GM15510 (cell line): ENCODE data around the gene TENM4.

Experiments
- POLR2A ChIP-seq: IDR thresholded peaks from 3 replicates; pipeline ENCODE4 v1.6.1; 2011; ENCODE audit warnings: borderline replicate concordance; ENCODE audit not compliant: insufficient read length; ENCODE audit errors: extremely low read depth

Gene TENM4

GRCh38 chr11:79397252-79397651 is 43.6 kb downstream of the TENM4 start:
- TF ChIP-seq POLR2A, result no peak

DNA sequence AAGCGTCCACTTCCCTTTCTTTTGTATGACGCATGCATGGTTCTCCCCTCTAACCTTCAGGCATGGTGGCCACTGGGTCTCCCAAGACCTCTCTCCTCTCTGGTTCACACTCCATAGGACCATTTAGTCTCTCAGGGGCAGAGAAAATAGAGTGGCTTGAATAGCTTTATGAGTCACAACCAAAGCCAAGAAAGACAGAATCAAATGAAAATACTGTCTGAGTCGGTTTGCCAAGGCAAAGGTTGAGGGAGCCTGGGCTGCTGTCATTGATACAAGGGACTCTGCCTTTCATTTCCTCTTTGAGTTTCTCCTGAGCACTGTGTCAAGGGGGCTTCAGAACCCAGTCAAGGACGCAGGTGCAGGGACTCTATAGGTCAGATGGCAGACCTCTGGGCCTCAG is 44.2 kb downstream of the TENM4 start:
- no peak for TF ChIP-seq POLR2A

DNA sequence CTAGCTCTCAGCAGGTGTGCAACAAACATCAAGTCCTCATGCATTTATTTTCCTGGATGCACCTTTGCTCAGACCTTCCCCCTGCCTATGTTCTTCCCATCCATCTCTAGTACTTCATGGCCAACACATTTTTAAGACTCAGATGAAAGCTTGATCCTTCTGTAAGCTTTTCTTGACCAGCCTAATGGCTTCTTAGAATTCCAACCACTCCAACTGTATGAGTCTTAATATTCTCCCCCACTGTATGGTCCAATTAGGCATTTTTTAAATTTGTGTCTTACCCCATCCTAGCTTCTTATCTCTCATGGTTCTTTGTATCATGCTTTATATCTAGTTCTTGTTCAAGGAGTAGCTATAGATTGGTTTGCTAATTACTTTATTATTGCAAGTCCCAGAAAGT is 44.8 kb downstream of the TENM4 start:
- TF ChIP-seq POLR2A, result no peak

DNA sequence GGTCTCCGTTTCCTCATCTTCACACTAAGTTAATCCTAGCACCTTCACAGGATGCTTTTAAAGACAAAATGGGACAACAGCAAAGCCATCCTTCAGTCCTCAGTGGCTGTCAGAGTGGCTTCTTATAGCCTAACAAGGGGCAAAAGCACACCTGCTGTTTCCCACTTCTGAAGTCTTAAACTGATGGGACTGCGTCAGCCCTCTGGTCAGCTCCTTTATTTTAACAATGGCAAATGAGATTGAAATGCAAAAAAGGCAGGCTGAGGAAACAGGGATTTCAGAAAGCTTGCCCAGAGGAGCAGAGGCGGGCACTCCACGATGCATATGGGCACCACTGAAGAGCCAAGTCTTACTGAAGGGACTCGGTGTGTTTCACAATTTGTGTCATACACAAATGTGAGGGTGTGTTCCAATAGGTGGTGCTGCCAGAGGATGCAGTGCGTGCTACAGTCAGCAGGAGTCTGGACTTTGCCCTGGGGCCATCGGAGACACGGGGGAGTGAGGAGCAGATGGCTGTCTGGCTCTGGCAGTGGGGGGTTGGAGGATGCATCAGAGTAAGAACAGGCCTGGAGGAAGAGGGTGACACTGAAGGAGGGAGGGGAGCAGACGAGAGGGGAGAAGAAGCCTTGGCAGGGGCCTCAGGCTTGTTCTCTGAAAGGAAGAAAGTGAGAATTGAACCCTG is 47.3 kb downstream of the TENM4 start:
- no peak for TF ChIP-seq POLR2A

- no peak for TF ChIP-seq POLR2A
Observed at GRCh38 chr11:79392161-79392560, 48.7 kb downstream of the TENM4 start.

GRCh38 chr11:79390923-79391322 is 49.9 kb downstream of the TENM4 start:
- TF ChIP-seq POLR2A, result no peak

DNA sequence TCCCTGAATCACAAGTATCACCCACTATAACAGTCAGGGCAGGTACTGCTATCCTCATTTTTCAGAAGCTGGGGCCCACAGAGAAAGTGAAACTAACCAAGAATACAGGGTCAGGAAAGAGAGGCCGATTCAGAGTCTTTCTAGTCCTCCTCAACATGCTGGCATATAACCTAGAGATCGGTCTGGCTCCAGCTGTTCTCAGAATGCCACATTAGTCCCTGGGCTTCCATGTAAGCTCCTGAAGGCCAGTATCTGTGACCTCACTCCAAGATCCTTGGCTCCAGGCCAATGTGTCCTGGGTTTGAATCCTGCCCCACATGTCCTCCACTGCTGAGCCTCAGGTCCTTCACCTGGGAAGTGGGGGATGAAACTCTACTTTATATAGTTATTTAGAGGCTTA is 50.4 kb downstream of the TENM4 start:
- TF ChIP-seq POLR2A, result no peak

DNA sequence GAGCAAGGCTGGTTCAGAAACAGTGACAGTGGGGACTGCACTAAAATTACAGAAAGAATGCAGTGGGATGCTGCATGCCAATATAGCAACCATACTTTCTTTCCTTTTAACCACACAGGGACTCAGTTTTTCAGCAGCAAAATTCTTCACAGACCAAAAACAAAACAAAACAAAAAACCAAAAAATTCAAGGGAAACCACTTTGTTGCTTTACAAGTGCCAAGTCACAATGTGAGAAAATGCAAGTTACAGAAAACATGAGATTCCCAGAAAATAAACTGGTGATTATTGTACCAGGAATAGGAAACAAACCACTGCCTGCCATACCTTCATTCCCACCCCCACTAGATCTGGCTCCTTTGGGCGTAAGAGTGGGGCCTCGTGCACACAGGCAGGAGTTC is 52.6 kb downstream of the TENM4 start:
- TF ChIP-seq POLR2A, result no peak

DNA sequence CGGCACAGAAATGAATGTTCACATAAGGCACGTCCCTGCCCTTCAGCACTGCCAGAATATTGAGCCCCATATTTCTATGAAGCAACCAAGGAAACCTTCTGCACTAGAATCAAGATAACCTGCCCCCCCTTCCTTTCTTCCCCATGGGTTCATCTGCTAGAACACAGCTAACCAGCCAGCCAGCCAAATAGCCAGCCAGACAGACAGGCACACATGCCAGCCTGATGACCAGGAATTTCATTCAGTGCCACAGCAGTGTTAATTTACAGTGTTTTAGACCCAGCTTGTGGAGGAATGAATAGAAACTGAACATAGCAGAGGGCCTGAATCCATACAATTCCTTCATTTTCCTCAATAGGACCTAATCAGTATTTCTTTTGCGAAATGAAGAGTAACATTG is 57.0 kb downstream of the TENM4 start:
- TF ChIP-seq POLR2A, result no peak

GRCh38 chr11:79382301-79383050 is 58.4 kb downstream of the TENM4 start:
- TF ChIP-seq POLR2A, result no peak

DNA sequence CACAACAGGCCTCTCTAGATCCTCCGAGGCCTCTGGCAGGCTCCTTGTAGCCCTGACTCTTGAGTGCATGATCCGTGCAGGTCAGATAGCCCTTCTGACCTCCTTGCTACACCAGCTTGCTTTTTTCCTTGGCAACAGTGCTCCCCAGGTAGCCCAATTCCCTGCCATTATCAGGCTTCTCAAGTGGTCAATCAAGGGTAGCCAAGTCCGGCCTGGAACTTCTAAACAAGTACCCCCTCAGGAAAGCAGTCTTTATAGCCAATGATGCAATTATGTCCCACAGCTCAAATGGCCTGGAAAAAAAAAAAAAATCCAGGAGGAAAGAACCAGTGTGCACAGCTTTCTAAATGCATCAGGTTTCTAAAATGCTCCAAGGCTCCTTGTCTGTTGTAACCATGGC is 59.8 kb downstream of the TENM4 start:
- no peak for TF ChIP-seq POLR2A

GRCh38 chr11:79377406-79377805 is 63.4 kb downstream of the TENM4 start:
- no peak for TF ChIP-seq POLR2A

GRCh38 chr11:79375818-79376550 is 64.8 kb downstream of the TENM4 start:
- no peak for TF ChIP-seq POLR2A

DNA sequence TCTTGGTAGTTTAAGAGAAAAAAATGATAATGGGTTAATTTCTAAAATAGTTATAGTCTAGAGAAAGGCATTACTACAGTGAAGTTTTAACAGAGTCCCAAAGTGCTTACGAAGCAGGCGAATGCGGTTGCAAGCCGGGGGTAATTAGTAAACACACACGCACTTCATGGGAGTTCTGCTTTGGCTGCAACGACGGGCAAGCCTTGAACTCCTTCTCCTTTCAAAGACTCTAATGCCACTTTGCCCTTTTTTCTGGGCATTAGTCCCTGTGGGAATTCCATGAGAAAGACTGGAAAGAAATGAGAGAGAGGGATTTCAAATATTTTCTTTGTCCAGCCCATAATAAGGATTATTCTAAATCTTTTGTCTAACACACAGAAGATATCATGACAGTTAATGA is 66.1 kb downstream of the TENM4 start:
- TF ChIP-seq POLR2A, result no peak

GRCh38 chr11:79371724-79372123 is 69.1 kb downstream of the TENM4 start:
- no peak for TF ChIP-seq POLR2A

- no peak for TF ChIP-seq POLR2A
Observed at GRCh38 chr11:79371152-79371551, 69.7 kb downstream of the TENM4 start.

- no peak for TF ChIP-seq POLR2A
Observed at GRCh38 chr11:79369055-79369454, 71.8 kb downstream of the TENM4 start.

DNA sequence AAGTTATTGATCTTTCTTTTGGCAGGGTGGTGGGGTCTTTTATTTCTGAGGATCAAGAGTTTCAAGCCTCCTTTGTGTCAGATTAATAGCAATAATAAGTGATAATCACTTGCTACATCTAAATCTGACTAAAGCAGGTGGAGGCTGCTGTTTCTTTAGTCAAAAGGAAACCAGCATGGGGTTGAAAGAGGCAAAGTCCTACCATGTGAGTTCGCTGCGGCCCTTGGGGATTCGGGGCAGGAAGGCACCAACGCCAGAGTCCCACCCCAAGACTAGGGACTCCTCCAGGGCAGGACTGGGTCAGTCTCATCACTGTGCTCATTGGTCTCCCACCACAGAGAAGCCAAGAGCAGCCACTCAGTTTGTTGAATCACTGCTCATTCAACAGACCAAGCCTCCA is 73.0 kb downstream of the TENM4 start:
- TF ChIP-seq POLR2A, result no peak
